DOHH2 (cell line): ENCODE results near the gene FAM153A.
"Not testable (repeated sequence)": the region's sequence is repeated elsewhere in the genome, so short reads cannot be mapped to it uniquely, and the experiment has no call there.

Source experiments
- CTCF ChIP-seq: fragments of 200-600 bp; sonication (generic); IDR thresholded peaks from one replicate; pipeline ENCODE4 v1.5.1; 2014; ENCODE audit warnings: antibody characterized with exemption, mild to moderate bottlenecking, low read depth, low read length; ENCODE audit not compliant: poor library complexity, severe bottlenecking
- EZH2phosphoT487 ChIP-seq: fragments of 200-600 bp; sonication (generic); IDR thresholded peaks from 2 replicates; pipeline ENCODE4 v1.6.1; 2017; ENCODE audit warnings: borderline replicate concordance, mild to moderate bottlenecking, antibody characterized with exemption, low read length, moderate library complexity, mixed read lengths

- not testable (repeated sequence) for TF ChIP-seq CTCF, EZH2phosphoT487
Measured at GRCh38 chr5:177770646-177771045, 12.1 kb downstream of the FAM153A start.
